Parathyroid adenoma (tissue), 2 donors: ENCODE data around the gene EFCAB7.

Source experiments
- H2AFZ ChIP-seq: fragments of 300-600 bp; sonication (generic); one replicate; pipeline ENCODE4 v1.7.0; 2017; ENCODE audit warnings: antibody characterized with exemption, mild to moderate bottlenecking
- H3K27ac ChIP-seq: fragments of 300-600 bp; sonication (generic); one replicate; pipeline ENCODE4 v1.7.0; 2017
- H3K27me3 ChIP-seq: fragments of 300-600 bp; sonication (generic); one replicate; pipeline ENCODE4 v1.7.0; 2017; ENCODE audit warnings: low read length; ENCODE audit not compliant: control insufficient read depth, insufficient read depth
- H3K36me3 ChIP-seq: fragments of 300-600 bp; sonication (generic); one replicate; pipeline ENCODE4 v1.7.0; 2017; ENCODE audit warnings: low read length; ENCODE audit not compliant: control insufficient read depth, insufficient read depth
- H3K4me1 ChIP-seq: fragments of 300-600 bp; sonication (generic); one replicate; pipeline ENCODE4 v1.7.0; 2017; ENCODE audit warnings: control low read depth
- H3K4me2 ChIP-seq: fragments of 300-600 bp; sonication (generic); one replicate; pipeline ENCODE4 v1.7.0; 2017; ENCODE audit warnings: low read length
- H3K4me3 ChIP-seq: fragments of 300-600 bp; sonication (generic); one replicate; pipeline ENCODE4 v1.7.0; 2017; ENCODE audit warnings: low read depth, low read length
- H3K79me2 ChIP-seq: fragments of 300-600 bp; sonication (generic); one replicate; pipeline ENCODE4 v1.7.0; 2017; ENCODE audit warnings: control low read depth
- H3K9ac ChIP-seq: fragments of 300-600 bp; sonication (generic); one replicate; pipeline ENCODE4 v1.7.0; 2017; ENCODE audit warnings: mild to moderate bottlenecking
- H3K9me3 ChIP-seq: fragments of 300-600 bp; sonication (generic); one replicate; pipeline ENCODE4 v1.7.0; 2017; ENCODE audit warnings: low read length; ENCODE audit not compliant: control insufficient read depth
- CTCF ChIP-seq: fragments of 300-600 bp; sonication (generic); IDR thresholded peaks from one replicate; pipeline ENCODE4 v1.7.0; 2017; ENCODE audit warnings: antibody characterized with exemption, mild to moderate bottlenecking
- donor health status: primary hyperparathyroidism.

EFCAB7 gene

DNA sequence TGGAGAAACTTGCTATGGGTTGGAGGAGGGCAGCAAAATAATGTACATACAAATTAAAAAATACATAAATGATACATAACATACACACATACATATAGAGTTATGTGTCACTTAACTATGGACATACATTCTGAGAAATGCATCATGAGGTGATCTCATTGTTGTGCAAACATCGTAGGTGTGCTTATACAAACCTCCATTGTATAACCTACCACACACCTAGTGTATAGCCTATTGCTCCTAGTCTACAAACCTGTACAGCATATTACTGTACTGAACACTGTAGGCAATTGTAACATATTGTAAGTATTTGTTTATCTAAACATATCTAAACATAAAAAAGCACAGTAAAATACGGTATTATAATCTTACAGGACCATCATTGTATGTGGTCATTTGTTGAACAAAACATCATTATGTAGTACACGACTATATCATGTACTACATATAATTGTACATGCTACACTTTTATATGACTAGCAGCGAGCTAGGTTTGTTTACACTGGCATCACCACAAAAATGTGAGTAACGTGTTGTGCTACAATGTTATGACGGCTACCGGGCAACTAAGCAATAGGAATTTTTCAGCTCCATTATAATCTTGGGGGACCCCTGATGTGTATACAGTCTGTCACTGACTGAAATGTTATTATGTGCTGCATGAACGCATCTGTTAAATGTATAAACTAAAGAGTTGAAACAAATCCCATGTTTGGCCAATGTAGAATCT, 35.8 kb upstream of the EFCAB7 start:
- H3K4me2 ChIP-seq = no peak overlapping the region
- no peak overlapping the region for H3K27ac ChIP-seq
- H3K9ac ChIP-seq = no peak overlapping the region
- no peaks in the 10 kb centered on the region for H3K27me3 ChIP-seq
- H3K9me3 ChIP-seq = no peaks in the 10 kb centered on the region
- no peak for TF ChIP-seq CTCF
- H3K79me2 ChIP-seq = no peaks in the 10 kb centered on the region
- H3K4me3 ChIP-seq = no peak overlapping the region
- H2AFZ ChIP-seq = no peak overlapping the region
- H3K36me3 ChIP-seq = no peaks in the 10 kb centered on the region
- H3K4me1 ChIP-seq = no peaks in the 10 kb centered on the region

DNA sequence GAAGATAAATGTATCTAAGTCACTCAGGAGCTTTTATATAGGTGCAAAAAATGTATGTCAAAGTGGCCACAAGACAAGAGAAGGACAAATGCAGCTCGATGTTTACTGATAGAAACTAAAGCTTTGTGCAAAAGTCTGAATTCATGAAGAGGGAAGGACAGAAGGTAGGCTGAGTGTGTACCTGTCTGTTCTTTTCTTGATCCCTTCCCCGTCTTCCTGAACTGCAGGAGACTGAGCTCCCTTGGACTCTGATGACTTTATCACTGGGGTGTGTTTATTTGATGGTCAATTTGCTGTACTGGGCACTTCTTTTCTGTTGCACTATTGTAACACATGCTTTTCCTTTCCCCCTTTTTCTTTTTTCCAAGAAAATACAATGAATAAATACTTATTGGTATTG, 25.7 kb upstream of the EFCAB7 start:
- H3K9me3 ChIP-seq = no peaks in the 10 kb centered on the region
- no peaks in the 10 kb centered on the region for H3K27me3 ChIP-seq
- H3K9ac ChIP-seq = no peak overlapping the region
- no peak overlapping the region for H3K4me2 ChIP-seq
- H3K27ac ChIP-seq = no peak overlapping the region
- H2AFZ ChIP-seq = no peak overlapping the region
- H3K4me3 ChIP-seq = no peak overlapping the region
- TF ChIP-seq CTCF = no peak
- H3K79me2 ChIP-seq = no peaks in the 10 kb centered on the region
- H3K4me1 ChIP-seq = no peaks in the 10 kb centered on the region
- no peaks in the 10 kb centered on the region for H3K36me3 ChIP-seq

GRCh38 chr1:63498106-63498505, 25.2 kb upstream of the EFCAB7 start:
- H3K9ac ChIP-seq = no peak overlapping the region
- TF ChIP-seq CTCF = no peak

DNA sequence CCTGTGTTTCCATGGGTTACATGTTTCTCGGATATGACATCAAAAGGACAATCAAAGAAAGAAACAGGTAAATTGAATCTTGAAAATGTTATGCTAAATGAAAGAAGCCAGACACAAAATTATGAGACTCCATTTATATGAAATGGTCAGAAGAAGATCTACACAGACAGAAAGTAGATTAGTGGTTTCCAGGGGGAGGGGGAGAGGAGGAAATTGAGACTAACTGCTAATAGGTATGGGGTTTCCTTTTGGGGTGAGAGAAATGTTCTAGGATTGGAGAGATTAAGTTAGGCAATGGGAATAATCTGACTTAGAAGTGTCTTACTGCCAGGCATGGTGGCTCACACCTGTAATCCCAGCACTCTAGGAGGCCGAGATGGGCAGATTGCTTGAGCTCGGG, 22.1 kb upstream of the EFCAB7 start:
- Histone ChIP-seq H3K9ac (no peak overlapping the region), H3K79me2 (no peaks in the 10 kb centered on the region)

More at GRCh38 chr1:63498106-63498505, 25.2 kb upstream of the EFCAB7 start:
- no peaks in the 10 kb centered on the region for H3K27me3 ChIP-seq
- H3K9me3 ChIP-seq = no peaks in the 10 kb centered on the region
- H3K4me2 ChIP-seq = no peak overlapping the region
- H3K36me3 ChIP-seq = no peaks in the 10 kb centered on the region
- no peak overlapping the region for H2AFZ ChIP-seq
- H3K27ac ChIP-seq = no peak overlapping the region
- H3K4me3 ChIP-seq = no peak overlapping the region
- H3K79me2 ChIP-seq = no peaks in the 10 kb centered on the region
- no peaks in the 10 kb centered on the region for H3K4me1 ChIP-seq

More for the DNA sequence above, 22.1 kb upstream of the EFCAB7 start:
- H3K36me3 ChIP-seq = no peaks in the 10 kb centered on the region
- H3K27ac ChIP-seq = no peak overlapping the region
- H3K27me3 ChIP-seq = no peaks in the 10 kb centered on the region
- H3K4me2 ChIP-seq = no peak overlapping the region
- TF ChIP-seq CTCF = no peak
- no peak overlapping the region for H3K4me3 ChIP-seq
- no peaks in the 10 kb centered on the region for H3K4me1 ChIP-seq
- no peaks in the 10 kb centered on the region for H3K9me3 ChIP-seq
- no peak overlapping the region for H2AFZ ChIP-seq
